HG02943 (cell line): ENCODE measurements around the gene SERPINH1.
"Not testable (repeated sequence)": the region's sequence is repeated elsewhere in the genome, so short reads cannot be mapped to it uniquely, and the experiment has no call there.

Source experiments
- ATAC-seq: cut with Tn5 transposase; IDR thresholded peaks from one replicate; pipeline ENCODE4 v1.9.1; 2021; ENCODE audit warnings: mild to moderate bottlenecking, low read depth, moderate library complexity; ENCODE audit not compliant: unreplicated experiment

The SERPINH1 gene

GRCh38 chr11:75572744-75573143, 10.7 kb downstream of the SERPINH1 start:
- no peak for ATAC-seq

- no peak for ATAC-seq
Observed at GRCh38 chr11:75574698-75575602, 12.9 kb downstream of the SERPINH1 start.

- ATAC-seq = no peak
Observed at GRCh38 chr11:75576017-75576416, 14.0 kb downstream of the SERPINH1 start.

- no peak for ATAC-seq
Observed at GRCh38 chr11:75576499-75576918, 14.5 kb downstream of the SERPINH1 start.

- no peak for ATAC-seq
Observed at GRCh38 chr11:75577207-75577606, 15.2 kb downstream of the SERPINH1 start.

- ATAC-seq = no peak
Observed at GRCh38 chr11:75578977-75579376, 16.9 kb downstream of the SERPINH1 start.

GRCh38 chr11:75579841-75580240, 17.8 kb downstream of the SERPINH1 start:
- ATAC-seq = no peak

GRCh38 chr11:75582506-75582894, 20.4 kb downstream of the SERPINH1 start:
- no peak for ATAC-seq

- no peak for ATAC-seq
Observed at GRCh38 chr11:75582895-75583717, 21.1 kb downstream of the SERPINH1 start.

GRCh38 chr11:75583718-75584658, 21.9 kb downstream of the SERPINH1 start:
- no peak for ATAC-seq

GRCh38 chr11:75584659-75585292, 22.7 kb downstream of the SERPINH1 start:
- ATAC-seq = not testable (repeated sequence)

GRCh38 chr11:75585293-75585670, 23.2 kb downstream of the SERPINH1 start:
- ATAC-seq = no peak

GRCh38 chr11:75586395-75586794, 24.3 kb downstream of the SERPINH1 start:
- ATAC-seq = no peak

GRCh38 chr11:75588051-75588481, 26.0 kb downstream of the SERPINH1 start:
- no peak for ATAC-seq

- ATAC-seq = no peak
Observed at GRCh38 chr11:75589051-75589450, 27.0 kb downstream of the SERPINH1 start.

GRCh38 chr11:75589933-75590332, 27.9 kb downstream of the SERPINH1 start:
- ATAC-seq = no peak

GRCh38 chr11:75591371-75591770, 29.3 kb downstream of the SERPINH1 start:
- no peak for ATAC-seq

- no peak for ATAC-seq
Observed at GRCh38 chr11:75591966-75592365, 29.9 kb downstream of the SERPINH1 start.

- no peak for ATAC-seq
Observed at GRCh38 chr11:75592715-75593114, 30.7 kb downstream of the SERPINH1 start.
